Measurements from ENCODE around the gene DENND5B. TPM values are rescaled to one million over a fixed set of nuclear protein-coding genes. Genes with fewer than 3 reads are reported as not detected.

DENND5B gene
- total and polyA plus RNA-seq, 10 of the 15 experiments (the other 5 are each of a cell fraction or from before 2014, with no cell fraction given), result 0.39 to 32.5 (median 20.6) TPM

DNA sequence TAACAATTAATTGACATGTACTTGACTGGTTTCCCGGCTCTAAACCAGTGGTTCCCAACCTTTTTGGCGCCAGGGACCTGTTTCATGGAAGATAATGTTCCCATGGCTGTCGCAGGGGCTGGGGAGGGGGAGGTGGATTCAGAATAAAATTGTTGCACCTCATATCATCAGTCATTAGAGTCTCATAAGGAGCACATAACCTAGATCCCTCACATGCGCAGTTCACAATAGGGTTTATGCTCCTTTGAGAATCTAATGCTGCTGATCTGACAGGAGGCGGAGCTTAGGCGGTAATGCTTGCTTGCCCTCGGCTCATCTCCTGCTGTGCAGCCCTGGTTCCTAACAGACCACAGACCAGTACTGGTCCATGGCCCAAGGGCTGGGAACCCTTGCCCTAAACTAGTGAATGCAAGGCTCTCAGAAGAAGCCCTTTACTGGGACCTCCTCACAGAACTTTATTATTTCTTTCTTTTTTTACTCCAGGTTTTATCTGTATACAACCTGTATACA is 178.6 kb downstream of the DENND5B start (continued):
- no peak for TF ChIP-seq CTCF (IDR thresholded peaks at IDR 0.05 in 2 of 3, conservative IDR thresholded peaks at IDR 0.05 in 1 of 3; ENCODE audit: control insufficient read depth in 2 of 3, extremely low read depth in 1 of 3, insufficient read depth in 1 of 3, low read depth in 3 of 3, low read length in 3 of 3)
- TF ChIP-seq SP1 (IDR thresholded peaks at IDR 0.05; ENCODE audit: low read depth, low read length), result no peak

DNA sequence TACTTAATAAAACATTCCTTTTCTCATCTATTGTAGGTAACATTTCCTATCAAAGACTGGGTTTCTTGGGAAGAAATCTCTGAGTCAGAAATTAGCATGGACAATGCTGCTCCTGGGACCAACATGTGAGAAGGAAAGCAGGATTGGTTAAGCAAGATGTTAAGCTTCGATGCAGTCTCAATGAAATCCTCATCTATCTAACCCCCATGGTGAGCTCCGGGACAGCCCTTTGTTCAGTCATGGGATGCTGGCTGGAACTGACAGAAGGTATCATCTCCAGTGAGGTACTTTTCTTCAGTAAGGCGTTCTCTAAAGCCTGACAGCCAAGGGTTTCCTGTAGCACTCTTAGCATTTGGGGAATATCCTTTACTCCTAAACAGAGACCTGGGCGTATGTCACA is 182.2 kb downstream of the DENND5B start:
- ChIA-PET POLR2A (interaction anchor here (0.5 kb wide), 1 partner anchor 40 kb away, joined by 5 read pairs; no protein-coding TSS in a partner anchor), RAD21 (ENCODE audit: unreplicated experiment) (no interaction called here), SMC1A (ENCODE audit: uncharacterized antibody, unreplicated experiment) (interaction anchor here (0.6 kb wide), 1 partner anchor 136 kb away, joined by 4 read pairs; no protein-coding TSS in a partner anchor), CTCF (interaction anchor here (1.2 to 2.1 kb wide), 2 partner anchors 25 to 227 kb away, joined by 3 to 5 read pairs; no protein-coding TSS in a partner anchor)
- FAIRE-seq (no peak), ATAC-seq (no peak), DNase-seq (ENCODE audit: low read depth, low spot score) (no peak)
- Histone ChIP-seq H3K27me3 (replicated peaks in 1 of 2; ENCODE audit: control insufficient read depth in 2 of 2, insufficient read depth in 2 of 2, low read length in 1 of 2) (no peaks in the 10 kb centered on the region; a peak in 1 of 4 replicates), H3K79me2 (ENCODE audit: control insufficient read depth, insufficient read depth, low read length) (no peaks in the 10 kb centered on the region), H2AFZ (ENCODE audit: control insufficient read depth, low read depth, low read length) (no peak overlapping the region), H3K4me2 (ENCODE audit: control insufficient read depth, insufficient read depth) (no peak overlapping the region), H3K9me3 (replicated peaks; ENCODE audit: control insufficient read depth, insufficient read depth, low read length) (no peaks in the 10 kb centered on the region), H3K4me3 (no peak overlapping the region), H3K27ac (ENCODE audit: control insufficient read depth, insufficient read depth) (no peak overlapping the region), H3K36me3 (ENCODE audit: control insufficient read depth in 2 of 2, insufficient read depth in 2 of 2, low read length in 1 of 2) (peaks cover 0 to 7% of the 10 kb centered on the region in 2 experiments; a peak in 1 of 4 replicates), H4K20me1 (ENCODE audit: control insufficient read depth, insufficient read depth) (no peaks in the 10 kb centered on the region), H3K9ac (ENCODE audit: control insufficient read depth, insufficient read depth, low read length) (no peak overlapping the region), H3K4me1 (ENCODE audit: control insufficient read depth, insufficient read depth, low read length) (peaks cover 37% of the 10 kb centered on the region)
- intact Hi-C loops (cut with micrococcal nuclease; ENCODE audit: unreplicated experiment) (loop anchor here (5.0 to 10.0 kb wide), 4 partner anchors 59 to 656 kb away; no protein-coding TSS in a partner anchor), in situ Hi-C loops (cut with MboI) (loop anchor here (10.0 kb wide), 1 partner anchor 906 kb away; no protein-coding TSS in a partner anchor)
- BruUV-seq (replicated peaks), result no TSS peak
- WGBS (ENCODE audit: insufficient coverage, insufficient replicate concordance, low lambda C conversion rate, missing lambda C conversion rate), result 100% methylated on average over 4 of the region's 4 CpGs
- no peak for TF ChIP-seq BCLAF1 (IDR thresholded peaks at IDR 0.05)
- TF ChIP-seq CTCF (IDR thresholded peaks at IDR 0.05 in 2 of 3, conservative IDR thresholded peaks at IDR 0.05 in 1 of 3; ENCODE audit: control insufficient read depth in 2 of 3, extremely low read depth in 1 of 3, insufficient read depth in 1 of 3, low read depth in 3 of 3, low read length in 3 of 3), result no peak
- no peak for TF ChIP-seq ZNF207 (IDR thresholded peaks at IDR 0.05; ENCODE audit: borderline replicate concordance)
- no peak for TF ChIP-seq MTA2 (IDR thresholded peaks at IDR 0.05; ENCODE audit: low read depth)
- TF ChIP-seq HSF1 (IDR thresholded peaks at IDR 0.05; ENCODE audit: low read depth, low read length), result no peak
- TF ChIP-seq, protein P1, sequence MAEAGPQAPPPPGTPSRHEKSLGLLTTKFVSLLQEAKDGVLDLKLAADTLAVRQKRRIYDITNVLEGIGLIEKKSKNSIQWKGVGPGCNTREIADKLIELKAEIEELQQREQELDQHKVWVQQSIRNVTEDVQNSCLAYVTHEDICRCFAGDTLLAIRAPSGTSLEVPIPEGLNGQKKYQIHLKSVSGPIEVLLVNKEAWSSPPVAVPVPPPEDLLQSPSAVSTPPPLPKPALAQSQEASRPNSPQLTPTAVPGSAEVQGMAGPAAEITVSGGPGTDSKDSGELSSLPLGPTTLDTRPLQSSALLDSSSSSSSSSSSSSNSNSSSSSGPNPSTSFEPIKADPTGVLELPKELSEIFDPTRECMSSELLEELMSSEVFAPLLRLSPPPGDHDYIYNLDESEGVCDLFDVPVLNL (IDR thresholded peaks at IDR 0.05; ENCODE audit: low read depth, low read length), result no peak
- TF ChIP-seq TAF1 (IDR thresholded peaks at IDR 0.05; ENCODE audit: borderline replicate concordance, low read depth, low read length), result no peak
- no peak for TF ChIP-seq KAT2A (conservative IDR thresholded peaks at IDR 0.05; ENCODE audit: control insufficient read depth, low read depth, low read length)
- no peak for TF ChIP-seq NR2C2 (IDR thresholded peaks at IDR 0.05; ENCODE audit: borderline replicate concordance, control insufficient read depth, insufficient read length, low read depth)

Measured in GM12878 (cell line).